ENCODE measurements around the gene HABP2. TPM values are rescaled to one million over a fixed set of nuclear protein-coding genes. Genes with fewer than 3 reads are reported as not detected.

The HABP2 gene
- total RNA-seq, 4 donors from 2014 or later: 0.15 to 5.6 (median 0.41) TPM; not detected in 1

DNA sequence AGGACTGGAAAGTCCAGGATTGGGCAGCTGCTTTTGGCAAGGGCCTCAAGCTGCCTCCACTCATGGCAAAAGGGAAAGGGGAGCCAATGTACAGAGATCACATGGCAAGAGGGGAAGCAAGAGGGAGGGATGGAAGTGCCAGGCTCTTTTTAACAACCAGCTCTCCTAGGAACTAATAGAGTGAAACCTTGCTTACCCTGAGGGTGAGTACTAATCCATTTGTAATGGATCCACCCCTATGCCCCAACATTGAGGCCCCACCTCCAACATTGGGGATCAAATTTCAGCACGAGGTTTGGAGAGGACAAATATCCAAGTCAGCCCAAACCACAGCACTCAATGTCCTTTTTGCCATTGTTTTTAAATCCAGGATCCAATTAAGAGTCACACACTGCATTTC is 12.5 kb downstream of the HABP2 start:
- no peak for DNase-seq
- TF ChIP-seq POLR2A (IDR thresholded peaks at IDR 0.05): no peak
- TF ChIP-seq, protein P1, sequence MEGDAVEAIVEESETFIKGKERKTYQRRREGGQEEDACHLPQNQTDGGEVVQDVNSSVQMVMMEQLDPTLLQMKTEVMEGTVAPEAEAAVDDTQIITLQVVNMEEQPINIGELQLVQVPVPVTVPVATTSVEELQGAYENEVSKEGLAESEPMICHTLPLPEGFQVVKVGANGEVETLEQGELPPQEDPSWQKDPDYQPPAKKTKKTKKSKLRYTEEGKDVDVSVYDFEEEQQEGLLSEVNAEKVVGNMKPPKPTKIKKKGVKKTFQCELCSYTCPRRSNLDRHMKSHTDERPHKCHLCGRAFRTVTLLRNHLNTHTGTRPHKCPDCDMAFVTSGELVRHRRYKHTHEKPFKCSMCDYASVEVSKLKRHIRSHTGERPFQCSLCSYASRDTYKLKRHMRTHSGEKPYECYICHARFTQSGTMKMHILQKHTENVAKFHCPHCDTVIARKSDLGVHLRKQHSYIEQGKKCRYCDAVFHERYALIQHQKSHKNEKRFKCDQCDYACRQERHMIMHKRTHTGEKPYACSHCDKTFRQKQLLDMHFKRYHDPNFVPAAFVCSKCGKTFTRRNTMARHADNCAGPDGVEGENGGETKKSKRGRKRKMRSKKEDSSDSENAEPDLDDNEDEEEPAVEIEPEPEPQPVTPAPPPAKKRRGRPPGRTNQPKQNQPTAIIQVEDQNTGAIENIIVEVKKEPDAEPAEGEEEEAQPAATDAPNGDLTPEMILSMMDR (IDR thresholded peaks at IDR 0.05): no peak
- intact Hi-C loops (cut with DNase I; ENCODE audit: low total_unique reads): no loop called here
- no peak overlapping the region for H3K27ac ChIP-seq
- no peaks in the 10 kb centered on the region for H3K4me1 ChIP-seq
- H3K27me3 ChIP-seq: no peaks in the 10 kb centered on the region
- no peaks in the 10 kb centered on the region for H3K36me3 ChIP-seq
- H3K9me3 ChIP-seq: no peaks in the 10 kb centered on the region
- H3K4me3 ChIP-seq: no peak overlapping the region

DNA sequence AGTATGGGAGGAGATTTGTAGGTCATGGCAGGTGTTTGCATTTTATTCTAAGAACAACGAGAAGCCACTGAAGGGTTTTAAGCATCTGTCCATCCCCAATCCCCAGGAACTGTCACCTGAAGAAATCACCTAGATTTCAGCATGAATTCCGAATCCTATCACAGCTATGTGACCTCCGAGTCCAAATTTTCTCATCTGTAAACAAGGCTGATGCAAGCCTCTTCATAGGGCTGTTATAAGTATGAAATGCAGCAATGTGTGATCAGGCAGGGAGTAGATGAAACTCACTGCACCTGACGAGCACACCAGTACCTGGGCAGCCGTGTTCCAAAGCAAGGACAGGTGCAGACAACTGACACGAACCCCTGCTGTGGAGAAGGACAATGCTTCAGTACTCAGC is 14.0 kb downstream of the HABP2 start:
- no peaks in the 10 kb centered on the region for H3K9me3 ChIP-seq
- intact Hi-C loops (cut with DNase I; ENCODE audit: low total_unique reads): no loop called here

DNA sequence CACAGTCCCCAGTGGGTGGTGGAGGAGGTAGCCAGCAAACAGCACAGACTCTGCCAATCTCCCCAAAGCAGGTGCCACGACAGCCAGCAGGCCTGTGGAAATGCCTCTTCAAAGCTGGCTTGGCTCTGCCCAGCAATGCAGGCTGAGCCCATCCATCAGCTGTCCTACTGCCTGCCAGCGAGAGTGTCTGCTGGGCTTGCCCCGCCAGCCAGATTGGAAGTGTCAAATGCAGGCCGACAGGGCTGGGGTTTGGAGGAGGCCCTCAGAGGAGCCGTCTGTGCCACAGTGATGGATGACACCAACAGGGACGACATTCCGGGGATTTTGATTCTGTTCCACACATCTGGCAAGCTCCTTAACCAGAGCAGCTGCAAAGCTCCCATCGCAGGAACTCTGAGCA is 16.7 kb downstream of the HABP2 start:
- no peak overlapping the region for H3K27ac ChIP-seq
- H3K4me3 ChIP-seq: no peak overlapping the region
- no peaks in the 10 kb centered on the region for H3K9me3 ChIP-seq
- no peaks in the 10 kb centered on the region for H3K36me3 ChIP-seq
- intact Hi-C loops (cut with DNase I; ENCODE audit: low total_unique reads): no loop called here
- DNase-seq: no peak
- no peaks in the 10 kb centered on the region for H3K27me3 ChIP-seq
- no peaks in the 10 kb centered on the region for H3K4me1 ChIP-seq
- TF ChIP-seq POLR2A (IDR thresholded peaks at IDR 0.05): no peak
- TF ChIP-seq, protein P1 (IDR thresholded peaks at IDR 0.05): no peak

More for the DNA sequence above, 14.0 kb downstream of the HABP2 start:
- H3K4me3 ChIP-seq: no peak overlapping the region
- H3K27ac ChIP-seq: no peak overlapping the region
- no peaks in the 10 kb centered on the region for H3K4me1 ChIP-seq
- no peaks in the 10 kb centered on the region for H3K36me3 ChIP-seq
- TF ChIP-seq, protein P1 (IDR thresholded peaks at IDR 0.05): no peak
- no peak for TF ChIP-seq POLR2A (IDR thresholded peaks at IDR 0.05)
- DNase-seq: no peak
- no peaks in the 10 kb centered on the region for H3K27me3 ChIP-seq

GRCh38 chr10:113572520-113573290 is 19.9 kb downstream of the HABP2 start:
- no peaks in the 10 kb centered on the region for H3K27me3 ChIP-seq
- DNase-seq: no peak
- H3K4me3 ChIP-seq: no peak overlapping the region
- H3K36me3 ChIP-seq: no peaks in the 10 kb centered on the region
- TF ChIP-seq POLR2A (IDR thresholded peaks at IDR 0.05): no peak
- TF ChIP-seq, protein P1 (IDR thresholded peaks at IDR 0.05): no peak
- no peaks in the 10 kb centered on the region for H3K4me1 ChIP-seq
- H3K9me3 ChIP-seq: no peaks in the 10 kb centered on the region
- H3K27ac ChIP-seq: no peak overlapping the region
- intact Hi-C loops (cut with DNase I; ENCODE audit: low total_unique reads): no loop called here

GRCh38 chr10:113573368-113573767 is 20.5 kb downstream of the HABP2 start:
- intact Hi-C loops (cut with DNase I; ENCODE audit: low total_unique reads): no loop called here
- H3K27ac ChIP-seq: no peak overlapping the region
- TF ChIP-seq, protein P1 (IDR thresholded peaks at IDR 0.05): no peak
- TF ChIP-seq POLR2A (IDR thresholded peaks at IDR 0.05): no peak
- H3K4me1 ChIP-seq: no peaks in the 10 kb centered on the region
- no peak overlapping the region for H3K4me3 ChIP-seq
- no peaks in the 10 kb centered on the region for H3K27me3 ChIP-seq
- no peaks in the 10 kb centered on the region for H3K36me3 ChIP-seq
- no peaks in the 10 kb centered on the region for H3K9me3 ChIP-seq
- no peak for DNase-seq

All from uterus (tissue), 4 donors.